Mesenchymal stem cell (in vitro differentiated cells and primary cell): ENCODE measurements around the gene OR4F15.
"Not testable (repeated sequence)": the region's sequence is repeated elsewhere in the genome, so short reads cannot be mapped to it uniquely, and the experiment has no call there.

Source experiments
- DNase-seq: peaks from one replicate; pipeline ENCODE4 v3.0.0-alpha.2; 2013
- H2AFZ ChIP-seq: one replicate; pipeline ENCODE4 v1.6.1; 2013; ENCODE audit warnings: low read depth, mild to moderate bottlenecking, control low read depth, inconsistent platforms, low read length, moderate library complexity
- H2AK5ac ChIP-seq: 2 replicates; pipeline ENCODE4 v1.6.1; 2013; ENCODE audit warnings: low read length, moderate library complexity, mild to moderate bottlenecking, inconsistent platforms; ENCODE audit not compliant: severe bottlenecking
- H2BK120ac ChIP-seq: one replicate; pipeline ENCODE4 v1.6.1; 2013; ENCODE audit warnings: low read depth, mild to moderate bottlenecking, inconsistent platforms, low read length, moderate library complexity
- H2BK12ac ChIP-seq, 2 experiments: one replicate each; pipeline ENCODE4 v1.6.1; 2013; ENCODE audit warnings: inconsistent platforms in 2 of 2, low read length in 2 of 2, mild to moderate bottlenecking in 2 of 2, moderate library complexity in 2 of 2, control low read depth in 1 of 2
- H2BK15ac ChIP-seq: one replicate; pipeline ENCODE4 v1.6.1; 2013; ENCODE audit warnings: mild to moderate bottlenecking, low read depth, inconsistent platforms; ENCODE audit not compliant: poor library complexity, severe bottlenecking
- H2BK5ac ChIP-seq: 2 replicates; pipeline ENCODE4 v1.6.1; 2013; ENCODE audit warnings: low read depth, mild to moderate bottlenecking, low read length, control low read depth, inconsistent platforms; ENCODE audit not compliant: poor library complexity, severe bottlenecking
- H3K14ac ChIP-seq, 2 experiments: one replicate each; pipeline ENCODE4 v1.6.1; 2013; ENCODE audit warnings: inconsistent platforms in 2 of 2, low read length in 2 of 2, control low read depth in 1 of 2, mild to moderate bottlenecking in 1 of 2, moderate library complexity in 1 of 2
- H3K18ac ChIP-seq, 2 experiments: one replicate each; pipeline ENCODE4 v1.6.1; 2013; ENCODE audit warnings: inconsistent platforms in 2 of 2, low read length in 2 of 2, control low read depth in 1 of 2, low read depth in 1 of 2, mild to moderate bottlenecking in 1 of 2
- H3K23ac ChIP-seq, 2 experiments: one replicate each; pipeline ENCODE4 v1.6.1; 2013; ENCODE audit warnings: inconsistent platforms in 2 of 2, low read length in 2 of 2, mild to moderate bottlenecking in 2 of 2, moderate library complexity in 2 of 2, control low read depth in 1 of 2
- H3K27ac ChIP-seq: 2 replicates; pipeline ENCODE4 v1.5.1; 2013; ENCODE audit warnings: mild to moderate bottlenecking, moderate library complexity, low read length, control low read depth, inconsistent platforms; ENCODE audit not compliant: poor library complexity, severe bottlenecking
- H3K27me3 ChIP-seq, 2 experiments: 2 replicates each; pipeline versions ENCODE4 v1.6.1 to v1.7.0; 2013; ENCODE audit warnings: low read length in 2 of 2, mild to moderate bottlenecking in 2 of 2, moderate library complexity in 2 of 2, control low read depth in 1 of 2, inconsistent platforms in 1 of 2; ENCODE audit not compliant: control insufficient read depth in 1 of 2, insufficient read depth in 1 of 2
- H3K36me3 ChIP-seq, 2 experiments: 2 replicates each; pipeline versions ENCODE4 v1.6.1 to v1.7.0; 2013; ENCODE audit warnings: low read length in 2 of 2, control low read depth in 1 of 2, inconsistent platforms in 1 of 2, low read depth in 1 of 2, mild to moderate bottlenecking in 1 of 2; ENCODE audit not compliant: insufficient read depth in 2 of 2, control insufficient read depth in 1 of 2
- H3K4ac ChIP-seq, 2 experiments: one replicate each; pipeline ENCODE4 v1.6.1; 2013; ENCODE audit warnings: inconsistent platforms in 2 of 2, low read length in 2 of 2, mild to moderate bottlenecking in 2 of 2, moderate library complexity in 2 of 2, control low read depth in 1 of 2, low read depth in 1 of 2
- H3K4me1 ChIP-seq: 2 replicates; pipeline ENCODE4 v1.6.1; 2013; ENCODE audit warnings: low read depth, low read length, control low read depth; ENCODE audit not compliant: control insufficient read depth, insufficient read depth
- H3K4me2 ChIP-seq: 2 replicates; pipeline ENCODE4 v1.6.1; 2013; ENCODE audit warnings: low read length, mild to moderate bottlenecking, inconsistent platforms; ENCODE audit not compliant: poor library complexity, severe bottlenecking
- H3K4me3 ChIP-seq, 2 experiments: 2 replicates each; pipeline versions ENCODE4 v1.5.1 to v1.7.0; 2013; ENCODE audit warnings: low read length in 2 of 2, mild to moderate bottlenecking in 2 of 2, control low read depth in 1 of 2, low read depth in 1 of 2; ENCODE audit not compliant: insufficient read depth in 1 of 2
- H3K79me1 ChIP-seq: replicated peaks from 2 replicates; pipeline ENCODE4 v1.6.1; 2013; ENCODE audit warnings: mild to moderate bottlenecking, control low read depth, low read length, inconsistent platforms; ENCODE audit not compliant: poor library complexity, severe bottlenecking
- H3K9ac ChIP-seq: 2 replicates; pipeline ENCODE4 v1.7.0; 2013; ENCODE audit warnings: mild to moderate bottlenecking, low read length, moderate library complexity
- H3K9me3 ChIP-seq: 2 replicates; pipeline ENCODE4 v1.7.0; 2013; ENCODE audit warnings: mild to moderate bottlenecking, low read length; ENCODE audit not compliant: control insufficient read depth
- H4K8ac ChIP-seq: one replicate; pipeline ENCODE4 v1.6.1; 2013; ENCODE audit warnings: inconsistent platforms, mild to moderate bottlenecking, low read length, moderate library complexity
- H4K91ac ChIP-seq: one replicate; pipeline ENCODE4 v1.6.1; 2013; ENCODE audit warnings: mild to moderate bottlenecking, low read length, inconsistent platforms
- WGBS: methylation state at CpG from one replicate; pipeline ENCODE4 v1.1.7; 2013; ENCODE audit warnings: mixed read lengths; 5-methylcytosine and 5-hydroxymethylcytosine counted together

The OR4F15 gene

DNA sequence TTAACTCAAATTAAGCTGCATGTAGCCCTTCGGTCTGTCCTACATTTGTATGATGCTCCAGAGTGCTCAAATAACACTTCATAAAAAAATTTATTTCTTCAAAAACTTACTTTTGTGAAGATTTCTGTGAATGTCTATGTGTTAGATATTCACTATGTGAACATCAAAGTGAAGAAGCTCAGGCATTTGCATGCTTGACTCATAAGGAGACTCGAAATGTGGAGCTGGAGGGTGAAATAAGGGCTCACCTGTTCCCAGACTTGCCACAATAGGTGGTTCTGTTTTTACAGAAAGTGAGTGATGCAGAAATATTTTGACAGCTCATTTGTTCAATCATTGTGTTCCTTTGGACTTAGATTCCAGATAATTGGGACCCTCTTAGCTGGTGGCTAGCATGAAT lies 25.6 kb upstream of the OR4F15 start:
- not testable (repeated sequence) for H3K4me2 ChIP-seq, H3K18ac ChIP-seq, H3K4ac ChIP-seq, H2BK120ac ChIP-seq, H3K14ac ChIP-seq, H3K27me3 ChIP-seq, H3K9ac ChIP-seq, H3K9me3 ChIP-seq, H3K27ac ChIP-seq, H2BK12ac ChIP-seq, H3K4me3 ChIP-seq, H4K8ac ChIP-seq, H4K91ac ChIP-seq, H3K79me1 ChIP-seq, H2AK5ac ChIP-seq, H3K23ac ChIP-seq, H2BK15ac ChIP-seq, H2AFZ ChIP-seq, H3K4me1 ChIP-seq, H3K36me3 ChIP-seq, H2BK5ac ChIP-seq, DNase-seq
- 22% methylated on average over 1 of the region's 2 CpGs for WGBS

DNA sequence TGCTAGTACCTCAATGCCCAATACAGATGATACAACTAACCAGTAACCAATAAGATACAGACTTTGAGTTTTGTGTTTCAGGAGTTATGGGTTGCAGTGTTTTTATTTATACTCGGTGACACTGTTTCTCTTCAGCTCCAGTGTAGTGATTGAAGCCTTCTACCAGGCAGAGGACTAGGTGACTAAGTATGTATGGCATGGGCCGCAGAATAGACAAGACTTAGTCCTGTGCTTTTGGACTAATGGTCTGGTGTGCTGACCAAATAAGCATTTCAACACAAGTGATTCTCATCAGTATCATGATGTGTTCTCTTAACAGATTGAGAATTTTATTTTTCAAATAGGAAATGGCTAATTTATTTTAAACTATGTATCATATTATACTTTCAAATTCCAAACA lies 24.0 kb upstream of the OR4F15 start:
- not testable (repeated sequence) for H4K8ac ChIP-seq, DNase-seq, H3K23ac ChIP-seq, H4K91ac ChIP-seq, H3K27me3 ChIP-seq, H2BK5ac ChIP-seq, H2BK120ac ChIP-seq, H2AK5ac ChIP-seq, H3K18ac ChIP-seq, H2BK15ac ChIP-seq, H3K4me2 ChIP-seq, H3K4me3 ChIP-seq, H2AFZ ChIP-seq, H3K79me1 ChIP-seq, H3K36me3 ChIP-seq, H2BK12ac ChIP-seq, H3K9me3 ChIP-seq, H3K27ac ChIP-seq, H3K14ac ChIP-seq, H3K9ac ChIP-seq, H3K4ac ChIP-seq, H3K4me1 ChIP-seq
- 62% methylated on average over 2 of the region's 2 CpGs for WGBS

DNA sequence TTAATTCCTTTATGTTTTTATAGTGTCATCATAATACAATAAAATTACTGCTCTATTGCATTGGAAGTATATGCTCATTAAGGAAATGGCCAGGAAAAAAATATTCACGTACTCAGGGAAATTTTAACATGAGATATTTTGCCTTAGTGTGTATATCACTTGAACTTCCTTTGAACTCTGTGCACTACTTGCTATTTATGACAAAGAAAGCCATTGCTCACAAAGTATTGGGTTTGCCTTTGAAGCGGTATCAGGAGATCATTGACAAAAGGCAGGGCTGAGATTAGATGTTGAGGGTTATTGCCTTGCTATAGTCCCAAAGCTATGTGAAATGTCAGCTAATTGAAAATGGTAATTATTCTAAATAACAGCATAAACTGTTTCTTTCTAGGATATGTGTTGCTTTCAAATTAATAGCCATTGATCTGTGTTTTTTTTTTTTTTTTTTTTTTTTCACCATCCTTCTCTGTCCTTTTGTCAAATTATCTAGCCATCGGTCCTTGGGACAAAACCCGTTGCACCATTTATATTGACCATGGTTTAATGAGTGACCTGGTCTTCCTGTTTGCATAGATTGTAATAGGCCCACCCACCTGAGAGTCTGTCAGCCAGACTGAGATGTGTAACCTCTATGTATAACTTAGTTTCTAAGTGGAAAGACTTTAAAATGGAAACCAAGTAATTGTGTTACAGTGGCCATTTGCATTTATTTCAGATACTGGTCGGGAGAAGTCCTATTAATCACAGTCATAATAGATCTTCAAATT lies 23.3 kb upstream of the OR4F15 start:
- not testable (repeated sequence) for H3K14ac ChIP-seq, H2BK5ac ChIP-seq, H3K9ac ChIP-seq, DNase-seq, H2AFZ ChIP-seq, H3K4me2 ChIP-seq, H4K91ac ChIP-seq, H3K4ac ChIP-seq, H2AK5ac ChIP-seq, H3K18ac ChIP-seq, H3K23ac ChIP-seq, H3K27ac ChIP-seq, H2BK120ac ChIP-seq, H3K36me3 ChIP-seq, H2BK15ac ChIP-seq, H3K79me1 ChIP-seq, H3K4me3 ChIP-seq, H3K9me3 ChIP-seq, H3K27me3 ChIP-seq, H3K4me1 ChIP-seq, H2BK12ac ChIP-seq, H4K8ac ChIP-seq
- no CpG with 5 or more reads among the region's 5 CpGs for WGBS

DNA sequence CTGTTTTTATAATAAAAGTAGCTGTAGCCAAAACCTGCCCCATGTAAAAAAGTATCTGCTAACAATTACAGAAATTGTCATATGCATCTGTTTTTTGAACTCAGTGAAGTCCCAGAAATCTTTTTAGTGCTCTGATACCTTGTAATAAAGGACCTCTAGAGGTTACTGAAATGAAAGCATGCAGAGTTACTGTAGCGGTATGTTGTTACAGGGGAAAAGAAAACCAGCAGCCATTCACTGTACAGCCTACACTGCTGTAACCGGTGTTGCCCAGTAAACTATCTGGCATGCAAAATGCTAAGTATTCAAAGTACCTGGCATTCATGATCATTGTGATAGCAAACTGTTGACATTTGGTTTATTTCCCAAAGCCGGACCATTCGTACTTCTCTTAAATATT lies 21.3 kb upstream of the OR4F15 start:
- H2BK15ac ChIP-seq, H2AFZ ChIP-seq, H2AK5ac ChIP-seq, H3K4me1 ChIP-seq, H4K91ac ChIP-seq, DNase-seq, H2BK12ac ChIP-seq, H3K79me1 ChIP-seq, H3K18ac ChIP-seq, H3K27me3 ChIP-seq, H3K9ac ChIP-seq, H3K14ac ChIP-seq, H3K23ac ChIP-seq, H3K4ac ChIP-seq, H3K4me2 ChIP-seq, H3K27ac ChIP-seq, H3K36me3 ChIP-seq, H4K8ac ChIP-seq, H2BK5ac ChIP-seq, H3K4me3 ChIP-seq, H2BK120ac ChIP-seq, H3K9me3 ChIP-seq: not testable (repeated sequence)
- no CpG with 5 or more reads among the region's 4 CpGs for WGBS
